AG08395 (cell line): Measurements from ENCODE around the gene RNF20.
"Not testable (repeated sequence)": the region's sequence is repeated elsewhere in the genome, so short reads cannot be mapped to it uniquely, and the experiment has no call there.

Experiments
- DNase-seq: peaks from one replicate; pipeline ENCODE4 v3.0.0; 2012; ENCODE audit warnings: mixed read lengths, low spot score

The RNF20 gene, protein sequence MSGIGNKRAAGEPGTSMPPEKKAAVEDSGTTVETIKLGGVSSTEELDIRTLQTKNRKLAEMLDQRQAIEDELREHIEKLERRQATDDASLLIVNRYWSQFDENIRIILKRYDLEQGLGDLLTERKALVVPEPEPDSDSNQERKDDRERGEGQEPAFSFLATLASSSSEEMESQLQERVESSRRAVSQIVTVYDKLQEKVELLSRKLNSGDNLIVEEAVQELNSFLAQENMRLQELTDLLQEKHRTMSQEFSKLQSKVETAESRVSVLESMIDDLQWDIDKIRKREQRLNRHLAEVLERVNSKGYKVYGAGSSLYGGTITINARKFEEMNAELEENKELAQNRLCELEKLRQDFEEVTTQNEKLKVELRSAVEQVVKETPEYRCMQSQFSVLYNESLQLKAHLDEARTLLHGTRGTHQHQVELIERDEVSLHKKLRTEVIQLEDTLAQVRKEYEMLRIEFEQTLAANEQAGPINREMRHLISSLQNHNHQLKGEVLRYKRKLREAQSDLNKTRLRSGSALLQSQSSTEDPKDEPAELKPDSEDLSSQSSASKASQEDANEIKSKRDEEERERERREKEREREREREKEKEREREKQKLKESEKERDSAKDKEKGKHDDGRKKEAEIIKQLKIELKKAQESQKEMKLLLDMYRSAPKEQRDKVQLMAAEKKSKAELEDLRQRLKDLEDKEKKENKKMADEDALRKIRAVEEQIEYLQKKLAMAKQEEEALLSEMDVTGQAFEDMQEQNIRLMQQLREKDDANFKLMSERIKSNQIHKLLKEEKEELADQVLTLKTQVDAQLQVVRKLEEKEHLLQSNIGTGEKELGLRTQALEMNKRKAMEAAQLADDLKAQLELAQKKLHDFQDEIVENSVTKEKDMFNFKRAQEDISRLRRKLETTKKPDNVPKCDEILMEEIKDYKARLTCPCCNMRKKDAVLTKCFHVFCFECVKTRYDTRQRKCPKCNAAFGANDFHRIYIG

DNA sequence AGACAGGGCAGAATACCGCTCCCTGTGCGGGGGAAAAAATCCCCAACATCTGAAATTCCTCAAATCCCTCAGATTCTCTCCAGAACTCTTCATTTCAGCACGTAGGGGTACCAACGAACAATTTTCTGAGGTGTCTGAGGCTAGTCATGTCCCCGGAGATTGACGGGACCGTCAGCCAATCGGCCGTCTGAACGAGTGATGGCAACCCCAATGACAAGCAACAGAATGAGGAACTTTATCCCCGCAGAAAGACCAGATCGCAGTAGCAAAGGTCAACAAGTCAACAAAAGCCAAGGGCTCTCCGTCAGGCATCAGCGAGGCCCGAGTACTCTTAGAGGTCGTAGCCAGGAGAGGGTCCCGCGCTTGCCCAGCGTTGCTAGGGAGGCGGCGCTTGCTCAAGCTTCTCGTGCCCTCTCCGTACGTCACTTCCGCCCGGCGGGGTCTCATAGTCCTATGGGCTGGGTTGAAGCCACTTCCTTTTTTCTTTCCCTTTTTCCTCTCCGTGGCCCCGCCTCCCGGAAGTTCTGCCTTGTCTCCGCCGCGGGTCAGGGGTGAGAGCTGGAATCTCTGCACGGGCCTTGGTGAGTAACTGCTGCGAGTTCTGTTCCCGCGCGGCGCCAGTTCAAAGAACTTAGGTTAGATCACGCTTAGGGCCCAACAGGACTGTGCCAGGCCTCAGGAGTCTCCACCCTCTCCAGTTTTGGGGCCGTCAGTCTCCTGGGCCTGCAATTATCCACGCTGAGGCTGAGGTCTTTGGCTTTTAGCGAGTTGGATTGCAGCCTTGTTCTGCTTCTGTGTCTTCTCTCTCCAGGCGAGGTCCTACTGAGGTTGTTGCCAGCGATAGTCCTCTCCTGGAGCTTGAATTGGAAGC lies at the start of gene RNF20:
RNF20 (plus strand) TSS at position 520 of the 871 bp plus-strand sequence. CDS start 1,571 bp downstream, outside the sequence.
- peak; percentile 98 for DNase-seq

DNA sequence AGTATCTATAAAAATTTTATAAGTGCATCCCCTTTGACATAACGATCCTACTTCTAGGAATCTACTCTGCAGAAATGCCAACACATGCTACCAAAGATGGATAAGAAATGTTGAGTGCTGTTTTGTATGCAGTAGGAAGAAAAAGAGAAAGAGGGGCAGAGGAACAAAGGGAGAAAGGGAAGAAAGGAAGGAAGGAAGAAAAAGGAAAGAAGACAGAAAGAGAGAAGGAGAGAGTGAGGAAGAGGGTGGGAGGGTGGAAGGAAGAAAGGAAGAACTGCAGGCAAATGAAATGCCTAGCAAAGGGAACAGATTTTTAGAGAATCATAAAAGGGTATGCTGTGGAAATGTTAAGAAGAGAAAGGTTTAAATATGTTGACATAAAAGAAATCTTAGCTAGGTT lies 49.6 kb upstream of the RNF20 start:
- DNase-seq, result no peak

DNA sequence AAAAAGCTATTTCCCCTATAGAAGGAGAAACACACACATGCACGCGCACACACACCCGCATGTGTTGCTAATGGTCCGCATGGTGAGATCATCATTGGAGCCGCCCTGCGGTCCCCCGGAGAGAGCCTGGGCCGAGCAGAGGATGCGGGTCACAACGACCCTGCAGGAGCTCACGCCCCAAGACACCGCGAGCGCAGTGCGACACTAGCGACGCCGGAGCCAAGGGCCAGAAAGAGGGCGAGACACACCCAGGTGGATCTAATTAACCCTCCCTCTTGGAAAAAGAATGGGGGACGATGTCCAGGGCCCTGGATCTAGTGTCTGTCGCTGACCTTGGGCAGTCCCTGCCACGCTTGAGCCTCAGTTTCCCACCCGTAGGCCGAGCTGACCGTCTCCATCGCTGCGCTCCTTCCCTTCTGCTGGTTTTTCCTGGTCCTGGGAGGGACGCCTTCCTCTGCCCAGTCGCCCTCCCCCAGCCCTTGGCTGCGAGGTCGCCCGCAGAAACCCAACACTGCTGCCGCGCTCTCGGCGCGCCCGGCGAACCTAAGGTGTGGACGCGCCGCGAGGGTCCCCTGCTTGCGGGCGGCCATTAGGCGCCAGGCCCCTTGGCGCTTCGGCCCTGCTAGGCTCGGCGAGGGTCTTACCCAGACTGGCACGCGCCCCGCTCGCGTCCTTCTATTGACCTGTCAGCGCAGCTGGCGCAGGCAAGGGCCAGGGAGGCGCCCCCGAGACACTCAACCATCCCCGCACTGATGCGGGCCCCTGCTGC lies 47.5 kb upstream of the RNF20 start:
- peak; percentile 44 for DNase-seq

DNA sequence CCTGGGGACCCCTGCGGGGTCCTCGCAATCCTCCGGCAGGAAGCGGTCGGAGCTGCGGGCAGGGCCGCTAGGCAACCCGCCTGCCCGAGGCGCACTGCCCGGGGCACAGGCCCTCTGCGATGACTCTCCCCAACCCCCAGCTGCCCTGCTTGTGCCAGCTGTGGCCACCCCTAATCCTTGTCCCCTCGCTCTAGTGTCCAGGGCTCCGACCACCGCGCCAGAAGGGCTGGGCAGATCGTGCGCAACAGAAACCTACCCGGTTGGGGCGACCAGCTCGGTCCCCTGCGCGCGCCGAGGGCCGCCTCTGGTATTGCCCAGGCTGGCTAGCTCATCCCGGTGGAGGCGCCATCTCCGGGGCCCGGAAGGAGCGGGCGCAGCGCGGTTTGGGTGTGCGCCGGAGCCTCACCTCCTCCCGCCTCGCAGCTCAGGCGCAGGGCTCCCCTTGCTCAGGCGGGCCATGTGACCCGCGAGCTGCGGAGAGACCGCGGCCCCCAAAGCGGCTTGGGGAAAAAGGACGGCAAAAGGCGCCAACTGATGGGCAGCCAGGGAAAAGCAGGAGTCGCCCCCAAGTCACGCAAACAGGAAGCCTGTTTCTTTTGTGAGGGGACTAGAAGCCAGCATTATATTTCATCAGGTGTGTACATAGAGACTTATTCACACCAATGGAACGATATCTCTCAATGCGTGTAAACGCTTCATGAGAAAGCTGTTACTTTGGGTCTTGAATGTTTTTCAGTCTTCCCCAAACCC lies 46.8 kb upstream of the RNF20 start:
- DNase-seq, result peak; percentile 59

DNA sequence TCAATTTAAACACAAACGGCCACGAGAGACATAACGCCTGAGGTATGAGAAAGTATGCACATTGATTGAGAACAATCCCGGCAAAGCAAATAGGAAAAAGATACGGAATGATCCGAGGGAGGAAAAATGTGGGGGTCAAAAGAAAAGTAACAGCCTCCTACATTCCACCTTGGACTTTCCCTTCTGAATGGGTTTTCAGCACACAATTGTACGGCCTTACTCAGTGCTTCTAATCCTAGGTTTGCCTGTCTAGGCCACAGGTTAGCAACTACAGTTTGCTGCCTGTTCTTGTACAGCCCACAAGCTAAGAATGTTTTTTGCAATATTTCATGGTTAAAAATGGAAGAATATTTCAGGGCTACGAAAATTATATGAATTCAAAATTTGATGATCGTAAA lies 46.2 kb upstream of the RNF20 start:
- no peak for DNase-seq

DNA sequence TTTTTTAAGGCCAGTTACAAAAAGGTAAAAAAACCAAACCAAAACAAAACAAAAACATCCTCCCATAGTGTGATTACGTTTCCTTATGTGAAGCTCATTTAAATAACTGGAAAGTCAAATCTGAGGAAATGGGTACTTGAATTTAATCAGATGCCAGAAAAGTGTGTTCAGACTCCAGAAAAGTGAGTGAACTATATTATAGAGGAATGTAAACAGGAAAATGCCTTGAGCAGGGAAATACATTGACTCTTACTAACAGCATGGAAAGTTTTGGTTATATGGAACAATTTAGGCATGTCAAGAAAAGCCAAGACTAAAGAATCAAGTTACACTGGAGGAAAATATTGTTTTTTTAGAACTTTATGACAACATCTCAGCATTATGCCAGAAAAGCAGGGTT lies 37.8 kb upstream of the RNF20 start:
- no peak for DNase-seq

DNA sequence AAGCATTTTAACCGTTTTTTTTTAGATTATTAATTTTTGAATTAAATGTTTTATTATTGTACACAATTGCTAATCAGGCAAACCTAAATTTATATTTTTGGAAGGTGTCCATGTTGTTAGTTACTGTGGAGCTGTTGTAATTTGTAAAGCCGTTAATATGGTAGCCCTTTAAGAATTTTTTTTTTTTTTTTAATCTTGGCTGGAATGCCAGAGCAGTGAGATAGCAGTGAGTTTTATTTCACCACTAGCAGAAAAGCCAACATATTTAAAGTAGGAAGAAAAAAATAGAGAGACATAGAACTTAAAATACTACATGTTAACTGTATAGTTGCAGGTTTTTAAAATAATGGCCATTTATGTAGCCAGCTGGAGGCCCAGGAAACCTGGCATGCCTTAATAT lies 35.3 kb upstream of the RNF20 start:
- DNase-seq, result no peak

DNA sequence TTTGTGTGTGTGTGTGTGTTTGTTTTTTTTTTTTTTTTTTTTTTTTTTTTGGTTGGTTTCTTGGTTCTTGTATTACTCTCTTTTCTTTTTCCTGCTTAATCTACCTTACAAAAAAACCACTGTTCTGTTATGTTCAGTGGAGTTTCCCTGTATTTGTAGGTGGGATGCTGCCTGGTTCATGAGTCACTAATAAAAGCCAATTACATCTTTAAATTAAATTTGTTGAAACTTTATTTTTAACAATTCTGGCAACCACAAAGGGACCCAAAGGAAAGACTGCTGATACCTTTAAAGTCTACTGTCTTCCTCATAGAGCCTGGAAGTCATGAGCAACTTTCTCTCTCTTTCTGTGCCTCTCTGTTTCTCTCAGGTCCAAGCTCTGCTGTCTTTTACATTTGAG lies 29.5 kb upstream of the RNF20 start:
- DNase-seq, result no peak

DNA sequence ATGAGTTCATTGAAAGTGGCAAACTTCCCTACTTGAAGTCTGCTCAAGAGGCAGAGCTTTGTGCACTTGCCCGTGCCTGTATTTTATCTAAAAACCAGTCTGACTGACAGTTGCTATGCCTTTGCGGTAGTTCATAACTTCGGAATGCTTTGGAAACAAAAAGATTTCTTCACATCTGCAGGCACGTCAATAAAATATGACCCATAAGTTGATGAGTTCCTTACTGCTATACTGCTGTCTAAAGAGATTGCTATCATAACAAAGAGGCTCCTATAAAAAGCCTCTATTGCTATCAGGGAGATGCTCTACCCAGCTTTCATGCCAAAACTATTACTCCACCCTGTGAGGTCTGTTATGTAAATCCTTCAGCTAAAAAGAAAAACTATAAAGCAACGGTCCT lies 25.4 kb upstream of the RNF20 start:
- peak; percentile 44 for DNase-seq

DNA sequence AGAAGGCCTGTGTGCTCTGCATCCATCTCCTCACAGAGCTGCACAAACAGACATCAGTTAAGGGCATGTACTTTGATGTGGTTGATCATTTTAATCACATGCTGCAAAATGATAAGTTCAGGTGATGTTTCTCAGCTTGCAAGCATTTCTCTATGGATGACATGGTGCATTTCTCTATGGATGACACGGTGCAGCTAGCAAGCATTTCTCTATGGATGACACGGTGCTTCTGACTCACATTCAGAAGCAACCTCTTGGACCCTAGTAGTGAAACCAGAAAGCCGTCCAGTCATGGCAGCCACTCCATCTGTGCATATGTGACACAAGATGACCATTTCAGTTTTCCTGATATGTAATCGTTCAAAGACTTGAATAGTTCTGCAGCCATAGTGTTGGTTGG lies 24.1 kb upstream of the RNF20 start:
- no peak for DNase-seq

DNA sequence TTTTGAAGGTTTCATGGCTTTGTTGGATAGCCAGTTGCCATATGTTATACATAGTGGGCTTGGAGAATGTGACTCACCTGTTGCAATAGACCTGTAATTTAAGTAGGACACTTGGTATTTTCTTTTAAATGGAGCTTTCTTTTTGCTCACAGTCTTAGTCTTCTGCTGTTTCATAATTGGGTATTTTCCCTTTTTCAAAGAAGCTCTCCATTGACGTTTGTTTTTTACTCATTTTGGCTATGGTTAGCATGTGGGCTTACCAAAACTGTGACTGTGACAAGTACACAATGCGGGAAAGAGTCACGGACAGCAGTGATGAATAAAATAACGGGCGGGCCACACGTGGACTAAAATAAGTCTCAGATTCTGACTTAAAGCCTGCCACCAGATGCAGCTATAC lies 23.2 kb upstream of the RNF20 start:
- DNase-seq, result no peak

DNA sequence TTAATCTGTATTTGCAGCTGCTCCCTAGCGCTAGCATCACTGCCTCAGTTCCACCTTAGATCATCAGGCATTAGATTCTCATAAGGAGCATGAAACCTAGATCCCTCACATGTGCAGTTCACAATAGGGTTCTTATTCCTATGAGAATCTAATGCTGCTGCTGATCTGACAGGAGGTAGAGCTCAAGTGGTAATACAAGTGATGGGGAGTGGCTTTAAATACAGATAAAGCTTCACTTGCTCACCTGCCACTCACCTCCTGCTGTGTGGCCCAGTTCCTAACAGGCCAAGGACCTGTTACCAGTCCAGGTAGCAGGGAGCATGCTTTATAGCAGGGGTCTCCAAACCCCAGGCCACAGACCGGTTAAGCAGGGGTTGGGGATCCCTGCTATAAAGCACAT lies 22.6 kb upstream of the RNF20 start:
- no peak for DNase-seq

DNA sequence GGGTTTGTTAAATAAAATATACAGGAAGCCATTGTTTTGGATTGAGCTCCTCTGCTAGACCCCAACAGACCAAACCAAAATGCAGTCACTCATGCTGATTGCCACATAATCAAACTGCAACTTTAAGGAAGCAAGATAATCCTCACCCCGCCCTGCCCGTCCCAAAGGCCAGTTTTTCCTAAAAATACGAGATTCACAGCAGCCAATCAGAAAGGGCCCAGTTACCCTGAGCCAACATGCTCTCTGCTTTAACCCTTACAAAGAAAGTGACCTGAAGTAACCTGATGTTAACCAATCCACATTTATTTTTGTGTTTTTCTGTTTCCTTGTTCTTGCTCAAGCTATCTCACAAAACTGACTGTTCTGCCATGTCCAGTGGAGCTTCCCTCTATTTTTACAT lies 21.5 kb upstream of the RNF20 start:
- no peak for DNase-seq

DNA sequence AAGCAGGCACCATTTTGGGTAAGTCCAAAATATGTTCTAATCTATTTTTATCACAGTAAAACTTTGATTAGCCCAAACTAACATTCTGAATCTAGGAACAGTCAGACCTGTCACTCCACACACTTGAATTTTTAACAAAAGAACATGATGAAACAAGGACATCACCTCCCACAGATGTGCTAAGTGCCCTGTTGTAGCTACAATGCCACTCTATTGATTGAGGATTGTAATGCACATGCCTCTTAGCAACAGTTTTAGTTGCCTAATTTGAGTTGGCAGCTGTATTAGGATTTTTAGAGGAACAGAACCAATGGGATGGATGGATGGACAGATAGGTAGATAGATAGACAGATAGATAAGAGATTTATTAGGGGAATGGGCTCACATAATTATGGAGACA lies 20.3 kb upstream of the RNF20 start:
- DNase-seq, result no peak

DNA sequence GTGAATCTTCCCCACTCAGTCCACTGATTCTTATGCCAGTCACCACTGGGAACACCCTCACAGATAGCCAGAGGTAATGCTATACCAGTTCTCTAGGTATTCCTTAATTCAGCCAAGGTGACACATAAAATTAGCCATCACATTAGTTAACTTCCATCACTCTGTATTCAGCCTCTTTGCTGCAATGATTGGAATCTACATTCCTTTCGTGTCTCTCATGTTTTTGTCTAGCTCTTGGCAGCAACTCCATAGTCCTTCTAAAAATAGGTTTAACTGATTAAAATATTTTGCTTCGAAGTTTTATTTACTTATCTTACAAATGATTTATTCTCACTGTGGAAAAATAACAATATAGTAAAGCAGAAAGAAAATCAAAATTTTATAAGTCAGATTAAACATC lies 19.6 kb upstream of the RNF20 start:
- peak; percentile 70 for DNase-seq

DNA sequence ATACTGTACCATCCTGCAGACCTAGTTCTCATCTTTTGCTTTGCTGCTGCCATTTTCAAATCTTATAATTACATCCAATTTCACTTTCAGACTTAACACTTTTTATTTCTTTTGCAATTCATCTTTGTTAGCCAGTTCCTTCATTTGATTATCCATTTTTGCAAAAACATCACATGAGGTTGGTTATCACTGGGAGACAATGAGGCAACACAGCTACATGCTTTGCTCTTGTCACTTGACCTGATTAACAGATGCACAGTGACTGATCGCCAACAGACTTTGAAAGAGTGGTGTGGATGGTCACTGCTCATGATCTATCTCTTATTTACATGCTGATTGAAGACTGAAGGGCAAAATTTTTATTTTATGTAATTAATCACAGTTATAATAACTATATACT lies 17.0 kb upstream of the RNF20 start:
- DNase-seq, result no peak

DNA sequence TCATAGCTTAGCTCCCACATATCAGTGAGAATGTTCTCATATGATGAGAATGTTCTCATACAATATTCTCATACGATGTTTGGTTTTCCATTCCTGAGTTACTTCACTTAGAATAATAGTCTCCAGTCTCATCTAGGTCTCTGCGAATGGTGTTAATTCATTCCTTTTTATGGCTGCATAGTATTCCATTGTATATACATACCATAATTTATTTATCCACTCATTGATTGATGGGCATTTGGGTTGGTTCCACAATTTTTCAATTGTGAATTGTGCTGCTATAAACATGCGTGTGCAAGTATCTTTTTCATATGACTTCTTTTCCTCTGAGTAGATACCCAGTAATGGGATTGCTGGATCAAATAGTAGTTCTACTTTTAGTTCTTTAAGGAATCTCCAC lies 15.2 kb upstream of the RNF20 start:
- not testable (repeated sequence) for DNase-seq

DNA sequence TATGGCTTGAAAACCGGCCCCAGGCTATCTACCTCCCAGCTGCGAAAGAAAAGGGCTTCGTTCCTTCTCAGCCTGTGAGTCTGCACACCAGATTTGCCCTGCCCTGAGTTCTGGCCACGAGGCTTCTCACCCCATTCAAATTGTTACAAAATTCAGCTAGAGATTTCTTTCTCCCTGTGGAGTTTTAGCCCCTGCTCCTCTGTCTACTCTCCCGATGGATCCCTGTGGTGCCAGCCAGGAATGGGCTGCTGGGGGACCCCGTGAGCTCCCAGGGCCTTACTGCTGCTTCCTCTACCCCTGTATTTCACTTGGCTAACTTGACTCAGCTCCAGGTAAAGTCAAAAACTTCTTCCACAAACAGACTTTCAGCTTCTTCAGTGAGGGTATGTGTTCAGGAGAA lies 9.3 kb upstream of the RNF20 start:
- DNase-seq, result no peak

DNA sequence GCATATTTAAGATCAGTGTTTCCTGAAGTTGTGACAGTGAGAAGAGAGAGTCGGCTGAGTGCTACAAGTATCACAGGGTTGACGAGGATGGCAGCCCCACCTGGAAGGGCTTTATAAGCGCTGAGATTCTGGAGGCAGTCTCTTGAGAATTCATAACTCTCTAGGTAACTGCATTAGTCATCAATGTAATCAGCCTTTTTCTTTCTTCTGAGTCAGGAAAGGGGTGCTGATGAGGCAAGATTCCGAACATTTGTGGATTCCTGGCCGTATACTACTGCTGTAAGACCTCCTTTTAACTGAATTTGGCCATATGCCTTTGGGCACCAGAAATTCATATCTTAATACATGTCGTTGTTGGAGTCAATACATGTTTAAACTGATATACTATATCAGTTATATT lies 6.6 kb upstream of the RNF20 start:
- DNase-seq, result no peak

DNA sequence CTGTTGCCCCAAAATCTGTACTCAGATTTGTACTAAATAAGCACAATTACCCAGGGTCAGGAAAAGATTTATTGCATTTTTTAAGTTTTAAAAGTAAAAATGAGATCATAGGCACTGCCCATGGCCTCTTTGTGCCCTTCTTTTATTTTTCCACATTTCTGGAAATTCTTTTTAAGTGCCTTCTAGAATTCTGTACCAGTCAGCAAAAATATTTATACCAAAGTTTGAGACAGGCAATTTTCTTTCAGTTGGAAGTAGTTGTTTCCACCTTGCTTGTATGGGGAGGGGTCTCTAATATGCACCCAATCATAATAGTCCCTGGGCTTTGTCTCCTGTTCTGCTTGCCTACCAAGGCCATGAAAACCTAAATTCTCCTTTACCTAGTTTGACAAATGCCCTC lies 5.6 kb upstream of the RNF20 start:
- no peak for DNase-seq
